Neural cell (in vitro differentiated cells): ENCODE measurements around the gene THOC3. TPM values are rescaled to one million over a fixed set of nuclear protein-coding genes. Genes with fewer than 3 reads are reported as not detected.

Source experiments
- polyA plus RNA-seq: library from polyadenylated mRNA; depleted of rRNA; stranded (reverse); fragments of >200 nt; gene quantifications from 2 replicates; pipeline ENCODE4 v1.2.3, GENCODE V29; 2014

THOC3 gene
- polyA plus RNA-seq, 1 donor from 2014 or later, result 44.6 TPM

Other genes starting within 250 kb of the THOC3 start
- 21.5 and 24.4 TPM in 2 replicates for gene CPLX2, start 96.7 kb downstream of the THOC3 start, polyA plus RNA-seq